Colonic mucosa (tissue), 4 donors: ENCODE measurements around the gene BICD1. TPM values are rescaled to one million over a fixed set of nuclear protein-coding genes. Genes with fewer than 3 reads are reported as not detected.

Experiments
- DNase-seq: peaks from one replicate; pipeline ENCODE4 v3.0.0-alpha.2; 2020
- H3K27ac ChIP-seq: fragments of 200-600 bp; one replicate; pipeline ENCODE4 v1.8.0; 2021
- H3K27me3 ChIP-seq: fragments of 200-600 bp; one replicate; pipeline ENCODE4 v1.8.0; 2021
- H3K36me3 ChIP-seq: fragments of 200-600 bp; one replicate; pipeline ENCODE4 v1.8.0; 2021
- H3K4me1 ChIP-seq: fragments of 200-600 bp; one replicate; pipeline ENCODE4 v1.8.0; 2021; ENCODE audit warnings: mild to moderate bottlenecking
- H3K4me3 ChIP-seq: fragments of 200-600 bp; one replicate; pipeline ENCODE4 v1.8.0; 2021
- H3K9ac ChIP-seq, 2 donors: one replicate each; pipeline ENCODE4 v1.7.0; 2013; ENCODE audit warnings: control low read depth in 2 of 2, low read depth in 2 of 2, low read length in 2 of 2
- H3K9me3 ChIP-seq: fragments of 200-600 bp; one replicate; pipeline ENCODE4 v1.8.0; 2021
- intact Hi-C: fragments of 100-400 bp; cut with DNase I; formaldehyde crosslinking; loops from one replicate; pipeline ENCODE4 v1.14.1; 2022
- total RNA-seq, 2 donors: library from RNA; stranded (reverse); fragmentation: NEBNext Ultra II Directional in 1 of 2; extraction: Animal tissue kit (Norgen Biotek cat#: 25700) in 1 of 2; gene quantifications; one replicate each; pipeline ENCODE4 v1.2.1, GENCODE V29; 2021
- TF ChIP-seq, protein P1 (sequence below): fragments of 200-600 bp; IDR thresholded peaks from one replicate; pipeline ENCODE4 v1.8.0; 2022; ENCODE audit warnings: antibody characterized with exemption, mild to moderate bottlenecking
- donor health status: healthy.
- donor health status: DM: no; HTN: no; CAD: no.
- donor health status: DM: no; HTN: no; CAD: no.

The BICD1 gene
- total RNA-seq, 2 donors from 2014 or later = 4.2 to 5.8 TPM

- TF ChIP-seq, protein P1, sequence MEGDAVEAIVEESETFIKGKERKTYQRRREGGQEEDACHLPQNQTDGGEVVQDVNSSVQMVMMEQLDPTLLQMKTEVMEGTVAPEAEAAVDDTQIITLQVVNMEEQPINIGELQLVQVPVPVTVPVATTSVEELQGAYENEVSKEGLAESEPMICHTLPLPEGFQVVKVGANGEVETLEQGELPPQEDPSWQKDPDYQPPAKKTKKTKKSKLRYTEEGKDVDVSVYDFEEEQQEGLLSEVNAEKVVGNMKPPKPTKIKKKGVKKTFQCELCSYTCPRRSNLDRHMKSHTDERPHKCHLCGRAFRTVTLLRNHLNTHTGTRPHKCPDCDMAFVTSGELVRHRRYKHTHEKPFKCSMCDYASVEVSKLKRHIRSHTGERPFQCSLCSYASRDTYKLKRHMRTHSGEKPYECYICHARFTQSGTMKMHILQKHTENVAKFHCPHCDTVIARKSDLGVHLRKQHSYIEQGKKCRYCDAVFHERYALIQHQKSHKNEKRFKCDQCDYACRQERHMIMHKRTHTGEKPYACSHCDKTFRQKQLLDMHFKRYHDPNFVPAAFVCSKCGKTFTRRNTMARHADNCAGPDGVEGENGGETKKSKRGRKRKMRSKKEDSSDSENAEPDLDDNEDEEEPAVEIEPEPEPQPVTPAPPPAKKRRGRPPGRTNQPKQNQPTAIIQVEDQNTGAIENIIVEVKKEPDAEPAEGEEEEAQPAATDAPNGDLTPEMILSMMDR = no peak
- H3K9ac ChIP-seq = no peak overlapping the region
- H3K4me3 ChIP-seq = no peak overlapping the region
- no peaks in the 10 kb centered on the region for H3K36me3 ChIP-seq
- intact Hi-C loops = no loop called here
- no peak overlapping the region for H3K27ac ChIP-seq
- H3K9me3 ChIP-seq = no peaks in the 10 kb centered on the region
- no peaks in the 10 kb centered on the region for H3K4me1 ChIP-seq
- no peak for DNase-seq
- H3K27me3 ChIP-seq = no peaks in the 10 kb centered on the region
Measured at GRCh38 chr12:32379213-32379612, 272.6 kb downstream of the BICD1 start.

GRCh38 chr12:32379667-32380066 lies 273.0 kb downstream of the BICD1 start:
- intact Hi-C loops = no loop called here
- Histone ChIP-seq H3K36me3 (no peaks in the 10 kb centered on the region), H3K9me3 (no peaks in the 10 kb centered on the region), H3K4me3 (no peak overlapping the region), H3K4me1 (no peaks in the 10 kb centered on the region), H3K27ac (no peak overlapping the region), H3K27me3 (no peaks in the 10 kb centered on the region), H3K9ac (no peak overlapping the region)
- TF ChIP-seq, protein P1 = no peak
- no peak for DNase-seq

DNA sequence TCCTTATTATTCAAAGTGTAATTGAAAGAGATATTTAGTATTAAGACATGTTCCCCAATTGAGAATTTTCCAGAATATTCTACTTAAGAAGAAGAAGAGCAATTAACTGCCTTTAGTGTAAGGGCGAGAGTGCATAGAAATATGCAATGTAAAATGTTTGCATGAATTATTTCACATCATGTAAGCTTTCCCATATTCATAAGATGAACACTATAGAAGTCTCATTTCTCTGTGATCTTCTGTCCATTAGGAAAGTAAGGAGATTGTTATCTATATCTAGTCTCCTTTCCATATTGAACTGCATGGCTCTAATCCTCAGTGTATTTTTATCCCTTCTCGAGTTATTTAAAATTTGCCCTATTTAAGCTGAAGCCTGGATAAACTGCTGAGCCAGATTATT lies 275.6 kb downstream of the BICD1 start:
- intact Hi-C loops = no loop called here

DNA sequence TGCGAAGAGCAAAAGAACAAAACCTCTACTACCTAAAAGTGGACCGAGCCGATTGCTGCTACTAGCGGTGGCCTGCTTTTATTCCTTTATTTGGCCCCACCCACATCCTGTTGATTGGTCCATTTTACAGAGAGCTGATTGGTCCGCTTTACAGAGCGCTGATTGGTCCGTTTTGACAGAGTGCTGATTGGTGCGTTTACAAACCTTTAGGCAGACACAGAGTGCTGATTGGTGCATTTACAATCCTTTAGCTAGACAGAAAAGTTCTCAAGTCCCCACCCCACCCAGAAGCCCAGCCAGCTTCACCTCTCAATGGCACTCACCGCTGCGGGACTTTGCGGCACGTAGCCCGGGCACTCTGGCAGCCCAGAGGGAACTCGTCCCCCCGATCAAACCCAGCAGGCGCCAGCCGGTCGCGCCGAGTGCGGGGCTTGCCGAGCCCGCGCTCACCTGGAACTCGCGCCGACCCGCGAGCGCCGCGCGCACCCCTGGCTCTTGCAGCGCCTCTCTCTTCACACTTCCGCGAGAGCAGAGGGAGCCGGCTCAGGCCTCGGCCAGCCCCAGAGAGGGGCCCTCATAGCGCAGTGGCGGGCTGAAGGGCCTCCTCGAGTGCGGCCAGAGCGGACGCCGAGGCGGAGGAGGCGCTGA lies 284.0 kb downstream of the BICD1 start:
- Histone ChIP-seq H3K9ac (peak overlapping the region in 1 of 2 donors; percentile 50), H3K36me3 (no peaks in the 10 kb centered on the region), H3K27me3 (no peaks in the 10 kb centered on the region), H3K9me3 (no peaks in the 10 kb centered on the region), H3K4me1 (no peaks in the 10 kb centered on the region), H3K27ac (no peak overlapping the region), H3K4me3 (peak overlapping the region; percentile 42)
- TF ChIP-seq, protein P1 = no peak
- DNase-seq = peak; percentile 52
- intact Hi-C loops = no loop called here

More for the DNA sequence above, 275.6 kb downstream of the BICD1 start:
- Histone ChIP-seq H3K4me1 (no peaks in the 10 kb centered on the region), H3K9me3 (no peaks in the 10 kb centered on the region), H3K27ac (no peak overlapping the region), H3K27me3 (no peaks in the 10 kb centered on the region), H3K36me3 (no peaks in the 10 kb centered on the region), H3K9ac (no peak overlapping the region), H3K4me3 (no peak overlapping the region)
- TF ChIP-seq, protein P1 = no peak
- no peak for DNase-seq

DNA sequence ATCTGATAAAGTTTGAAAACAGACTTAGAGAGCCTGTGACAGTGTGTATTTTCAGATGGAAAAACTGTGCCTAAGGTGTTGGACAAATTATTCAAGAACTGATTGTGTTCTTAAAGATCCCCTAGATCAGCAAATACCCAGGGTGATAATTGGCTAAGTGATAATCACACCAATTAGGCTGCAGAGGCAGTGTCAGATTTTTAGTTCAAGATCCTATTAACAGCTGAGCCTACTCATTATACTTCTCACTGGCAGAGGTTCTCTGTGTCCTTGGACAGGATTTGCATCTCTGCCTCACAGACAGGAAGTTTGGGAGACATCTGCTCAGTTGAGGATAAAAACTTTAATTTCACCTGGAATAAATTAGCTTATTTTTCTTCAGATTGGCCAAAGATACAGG lies 288.4 kb downstream of the BICD1 start:
- Histone ChIP-seq H3K4me3 (no peak overlapping the region), H3K9ac (no peak overlapping the region), H3K4me1 (peaks cover 4% of the 10 kb centered on the region), H3K27me3 (no peaks in the 10 kb centered on the region), H3K27ac (no peak overlapping the region), H3K36me3 (no peaks in the 10 kb centered on the region), H3K9me3 (no peaks in the 10 kb centered on the region)
- DNase-seq = no peak
- intact Hi-C loops = no loop called here
- TF ChIP-seq, protein P1 = no peak
